Measurements from ENCODE around the gene KCNV2. TPM values are rescaled to one million over a fixed set of nuclear protein-coding genes. Genes with fewer than 3 reads are reported as not detected.

Gene KCNV2
- total RNA-seq, 1 donor from 2014 or later, result not detected

GRCh38 chr9:2742214-2742613, 24.9 kb downstream of the KCNV2 start:
- no peak overlapping the region for H2AFZ ChIP-seq (replicated peaks)
- no peaks in the 10 kb centered on the region for H3K36me3 ChIP-seq
- no peaks in the 10 kb centered on the region for H3K79me2 ChIP-seq (ENCODE audit: low read depth)
- no peak overlapping the region for H3K27ac ChIP-seq
- Mint-ChIP-seq H3K4me1 (peaks cover 28% of the 10 kb centered on the region), H3K36me3 (peaks cover 3% of the 10 kb centered on the region), H3K9me3 (no peaks in the 10 kb centered on the region), H3K27ac (no peak overlapping the region), H3K4me3 (no peak overlapping the region), H3K27me3 (ENCODE audit: insufficient read depth, low read depth) (no peaks in the 10 kb centered on the region)
- H3K9ac ChIP-seq, result no peak overlapping the region
- no peaks in the 10 kb centered on the region for H4K20me1 ChIP-seq (ENCODE audit: low read depth)
- H3K4me3 ChIP-seq, result no peak overlapping the region
- no peak for DNase-seq (ENCODE audit: low spot score)
- H3K4me2 ChIP-seq, result no peak overlapping the region
- H3K4me1 ChIP-seq, result peaks cover 17% of the 10 kb centered on the region
- H3K9me3 ChIP-seq (ENCODE audit: low read depth), result no peaks in the 10 kb centered on the region
- H3F3A ChIP-seq (ENCODE audit: low read depth), result peaks cover 13% of the 10 kb centered on the region
- TF ChIP-seq EZH2phosphoT487 (IDR thresholded peaks at IDR 0.05), result no peak
- no peak for TF ChIP-seq CTCF (IDR thresholded peaks at IDR 0.05)
- TF ChIP-seq EZH2 (IDR thresholded peaks at IDR 0.05), result no peak
- no peaks in the 10 kb centered on the region for H3K27me3 ChIP-seq

- H3K9me3 Mint-ChIP-seq, result peaks cover 6% of the 10 kb centered on the region
- H3K27ac ChIP-seq, result no peak overlapping the region
Observed at GRCh38 chr9:2743937-2744529, 26.7 kb downstream of the KCNV2 start.

GRCh38 chr9:2745560-2746380, 28.5 kb downstream of the KCNV2 start:
- H2AFZ ChIP-seq (replicated peaks), result no peak overlapping the region
- no peak overlapping the region for H3K4me3 ChIP-seq
- Mint-ChIP-seq H3K27ac (peak overlapping the region; percentile 59), H3K9me3 (peaks cover 20% of the 10 kb centered on the region), H3K36me3 (peaks cover 16% of the 10 kb centered on the region), H3K27me3 (ENCODE audit: insufficient read depth, low read depth) (no peaks in the 10 kb centered on the region), H3K4me3 (no peak overlapping the region), H3K4me1 (peaks cover 19% of the 10 kb centered on the region)
- H3K9ac ChIP-seq, result no peak overlapping the region
- H3K27ac ChIP-seq, result no peak overlapping the region
- H3K4me2 ChIP-seq, result peak overlapping the region; percentile 67
- DNase-seq (ENCODE audit: low spot score), result peak; percentile 78
- no peaks in the 10 kb centered on the region for H4K20me1 ChIP-seq (ENCODE audit: low read depth)
- TF ChIP-seq EZH2phosphoT487 (IDR thresholded peaks at IDR 0.05) (no peak), CTCF (IDR thresholded peaks at IDR 0.05) (no peak), EZH2 (IDR thresholded peaks at IDR 0.05) (no peak)
- peaks cover 17% of the 10 kb centered on the region for H3K4me1 ChIP-seq
- peaks cover 13% of the 10 kb centered on the region for H3F3A ChIP-seq (ENCODE audit: low read depth)
- H3K9me3 ChIP-seq (ENCODE audit: low read depth), result no peaks in the 10 kb centered on the region
- H3K36me3 ChIP-seq, result peaks cover 4% of the 10 kb centered on the region
- no peaks in the 10 kb centered on the region for H3K79me2 ChIP-seq (ENCODE audit: low read depth)
- H3K27me3 ChIP-seq, result no peaks in the 10 kb centered on the region

More at GRCh38 chr9:2743937-2744529, 26.7 kb downstream of the KCNV2 start:
- Mint-ChIP-seq H3K27me3 (ENCODE audit: insufficient read depth, low read depth) (no peaks in the 10 kb centered on the region), H3K27ac (no peak overlapping the region), H3K4me3 (no peak overlapping the region), H3K4me1 (peaks cover 21% of the 10 kb centered on the region), H3K36me3 (peaks cover 4% of the 10 kb centered on the region)
- Histone ChIP-seq H3K4me1 (peaks cover 17% of the 10 kb centered on the region), H3F3A (ENCODE audit: low read depth) (peaks cover 13% of the 10 kb centered on the region), H3K36me3 (no peaks in the 10 kb centered on the region), H3K79me2 (ENCODE audit: low read depth) (no peaks in the 10 kb centered on the region), H2AFZ (replicated peaks) (no peak overlapping the region), H3K4me3 (no peak overlapping the region), H3K4me2 (no peak overlapping the region), H3K27me3 (no peaks in the 10 kb centered on the region), H3K9ac (no peak overlapping the region), H3K9me3 (ENCODE audit: low read depth) (no peaks in the 10 kb centered on the region), H4K20me1 (ENCODE audit: low read depth) (no peaks in the 10 kb centered on the region)
- TF ChIP-seq EZH2 (IDR thresholded peaks at IDR 0.05) (no peak), EZH2phosphoT487 (IDR thresholded peaks at IDR 0.05) (no peak), CTCF (IDR thresholded peaks at IDR 0.05) (no peak)
- no peak for DNase-seq (ENCODE audit: low spot score)
